NT2/D1 (cell line): ENCODE results near the gene COMT.

Source experiments
- DNase-seq: peaks from one replicate; pipeline ENCODE4 v3.0.0-alpha.2; 2011; ENCODE audit warnings: low read depth, low spot score
- H3K27me3 ChIP-seq: 2 replicates; pipeline ENCODE4 v1.6.0; 2011; ENCODE audit warnings: mild to moderate bottlenecking; ENCODE audit not compliant: insufficient read length, insufficient read depth
- H3K36me3 ChIP-seq: 2 replicates; pipeline ENCODE4 v1.6.1; 2011; ENCODE audit warnings: mild to moderate bottlenecking, low read length, mixed read lengths; ENCODE audit not compliant: insufficient read depth, insufficient read length
- H3K4me1 ChIP-seq: 2 replicates; pipeline ENCODE4 v1.5.1; 2011; ENCODE audit not compliant: insufficient read depth, insufficient read length
- H3K4me3 ChIP-seq: 2 replicates; pipeline ENCODE4 v1.5.1; 2011; ENCODE audit warnings: low read depth; ENCODE audit not compliant: insufficient read length
- H3K9ac ChIP-seq: 2 replicates; pipeline ENCODE4 v1.6.0; 2011; ENCODE audit warnings: low read depth; ENCODE audit not compliant: insufficient read length
- H3K9me3 ChIP-seq: 2 replicates; pipeline ENCODE4 v1.5.1; 2011; ENCODE audit warnings: mild to moderate bottlenecking, low read length; ENCODE audit not compliant: insufficient read depth
- SUZ12 ChIP-seq: IDR thresholded peaks from 2 replicates; pipeline ENCODE4 v1.6.1; 2011; ENCODE audit not compliant: insufficient read length, insufficient read depth; ENCODE audit errors: extremely low read depth
- YY1 ChIP-seq: IDR thresholded peaks from 2 replicates; pipeline ENCODE4 v1.6.1; 2011; ENCODE audit not compliant: insufficient read length, insufficient read depth
- ZNF274 ChIP-seq: IDR thresholded peaks from 2 replicates; pipeline ENCODE4 v1.6.1; 2011; ENCODE audit warnings: mild to moderate bottlenecking, low read depth, low read length

Gene COMT

DNA sequence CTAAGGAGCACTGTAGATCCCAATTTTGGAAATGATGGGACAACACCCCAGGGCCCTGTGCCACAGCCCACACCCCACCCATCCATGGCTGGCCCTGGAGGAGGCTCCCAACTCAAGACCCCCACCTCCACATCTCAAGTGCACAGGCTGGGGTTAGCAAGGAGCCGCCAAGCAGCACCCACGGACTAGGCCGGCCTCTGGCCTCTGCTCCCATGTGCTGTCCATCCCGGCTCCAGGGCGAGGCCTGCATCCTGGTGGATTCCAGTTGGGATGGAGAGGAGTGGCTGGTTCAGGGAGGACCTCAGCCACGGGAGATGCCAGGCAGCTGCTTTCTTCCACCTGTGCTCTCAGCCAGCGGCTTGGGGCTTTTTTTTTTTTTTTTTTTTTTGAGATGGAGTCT is 43.4 kb upstream of the COMT start:
- no peaks in the 10 kb centered on the region for H3K27me3 ChIP-seq
- no peak for DNase-seq
- peaks cover 29% of the 10 kb centered on the region for H3K36me3 ChIP-seq
- peaks cover 11% of the 10 kb centered on the region for H3K4me1 ChIP-seq
- H3K4me3 ChIP-seq: no peak overlapping the region
- TF ChIP-seq ZNF274 (no peak), SUZ12 (no peak), YY1 (no peak)
- no peaks in the 10 kb centered on the region for H3K9me3 ChIP-seq
- H3K9ac ChIP-seq: no peak overlapping the region

DNA sequence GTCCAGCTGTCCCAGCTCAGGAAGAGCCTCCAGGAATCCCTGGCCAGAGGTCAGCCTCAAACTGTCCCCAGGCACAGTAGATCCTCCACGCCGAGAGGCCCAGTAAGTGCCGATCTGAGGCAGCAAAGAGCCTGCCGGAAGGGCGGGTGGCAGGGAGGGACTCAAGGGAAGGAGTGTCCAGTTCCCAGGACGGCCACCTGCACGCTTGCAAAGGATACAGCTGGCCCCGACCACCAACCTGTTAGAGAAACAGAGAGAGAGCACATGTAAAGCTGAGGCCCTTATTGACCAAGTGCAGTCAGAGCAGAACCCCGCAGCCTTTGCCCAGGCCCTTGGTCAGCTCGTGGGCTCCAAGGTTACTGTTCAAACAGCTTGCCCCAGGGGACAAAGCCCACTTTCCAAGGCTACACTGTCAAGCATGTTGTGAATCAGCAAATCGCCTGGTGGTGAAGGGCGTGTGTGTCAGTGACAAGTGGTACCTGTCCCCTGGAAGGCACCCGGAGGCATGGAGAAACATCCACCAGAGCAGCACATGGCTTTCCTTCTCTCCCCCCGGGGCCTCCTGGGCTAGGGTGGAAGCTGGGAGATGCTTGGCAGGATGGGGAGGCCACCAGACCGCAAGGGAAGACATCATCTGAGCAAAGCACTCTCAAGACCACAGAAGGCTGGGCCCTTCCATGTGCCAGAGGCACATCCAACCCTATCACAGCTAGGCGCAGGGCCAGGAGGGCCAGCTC is 42.6 kb upstream of the COMT start:
- TF ChIP-seq ZNF274 (no peak), YY1 (no peak), SUZ12 (no peak)
- Histone ChIP-seq H3K36me3 (peaks cover 22% of the 10 kb centered on the region), H3K4me1 (peaks cover 12% of the 10 kb centered on the region), H3K4me3 (no peak overlapping the region), H3K9ac (no peak overlapping the region), H3K27me3 (no peaks in the 10 kb centered on the region), H3K9me3 (no peaks in the 10 kb centered on the region)
- no peak for DNase-seq

DNA sequence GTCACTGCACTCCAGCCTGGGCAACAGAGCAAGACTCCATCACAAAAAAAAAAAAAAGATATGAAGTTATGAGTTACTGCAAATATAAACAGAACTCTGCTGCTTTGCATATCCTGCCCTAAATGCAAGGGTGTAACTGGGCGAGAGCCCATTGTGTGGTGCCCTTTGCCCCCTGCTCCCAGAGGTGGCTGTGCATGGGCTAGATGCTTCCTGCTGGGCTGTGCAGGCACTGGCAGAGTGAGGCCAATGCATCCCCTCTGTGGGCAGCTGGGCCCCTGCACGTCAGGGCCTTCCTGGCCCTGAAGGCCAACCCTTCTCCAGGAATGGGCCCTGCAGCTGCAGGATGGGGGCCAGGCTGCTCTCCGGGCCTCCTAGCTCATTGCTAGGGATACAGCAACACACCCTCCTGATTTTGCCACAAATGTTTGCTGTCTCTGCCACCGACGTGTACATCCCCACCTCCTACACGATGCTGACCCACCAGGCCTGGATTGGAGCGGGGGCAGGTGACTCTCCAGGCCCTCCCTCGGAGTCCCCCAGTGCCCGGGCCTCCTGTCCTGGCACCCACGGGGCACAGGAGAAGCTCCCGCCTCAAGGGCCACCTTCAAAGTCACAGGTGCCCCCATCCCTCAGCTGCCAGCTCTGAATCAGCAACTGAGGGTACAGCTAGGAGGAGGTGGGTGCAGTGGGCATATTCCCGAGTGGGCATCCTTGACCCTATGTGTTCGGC is 40.7 kb upstream of the COMT start:
- Histone ChIP-seq H3K27me3 (no peaks in the 10 kb centered on the region), H3K9me3 (no peaks in the 10 kb centered on the region), H3K4me3 (no peak overlapping the region), H3K36me3 (peaks cover 14% of the 10 kb centered on the region), H3K9ac (no peak overlapping the region), H3K4me1 (peaks cover 15% of the 10 kb centered on the region)
- DNase-seq: no peak
- no peak for TF ChIP-seq ZNF274
- no peak for TF ChIP-seq YY1
- TF ChIP-seq SUZ12: no peak

DNA sequence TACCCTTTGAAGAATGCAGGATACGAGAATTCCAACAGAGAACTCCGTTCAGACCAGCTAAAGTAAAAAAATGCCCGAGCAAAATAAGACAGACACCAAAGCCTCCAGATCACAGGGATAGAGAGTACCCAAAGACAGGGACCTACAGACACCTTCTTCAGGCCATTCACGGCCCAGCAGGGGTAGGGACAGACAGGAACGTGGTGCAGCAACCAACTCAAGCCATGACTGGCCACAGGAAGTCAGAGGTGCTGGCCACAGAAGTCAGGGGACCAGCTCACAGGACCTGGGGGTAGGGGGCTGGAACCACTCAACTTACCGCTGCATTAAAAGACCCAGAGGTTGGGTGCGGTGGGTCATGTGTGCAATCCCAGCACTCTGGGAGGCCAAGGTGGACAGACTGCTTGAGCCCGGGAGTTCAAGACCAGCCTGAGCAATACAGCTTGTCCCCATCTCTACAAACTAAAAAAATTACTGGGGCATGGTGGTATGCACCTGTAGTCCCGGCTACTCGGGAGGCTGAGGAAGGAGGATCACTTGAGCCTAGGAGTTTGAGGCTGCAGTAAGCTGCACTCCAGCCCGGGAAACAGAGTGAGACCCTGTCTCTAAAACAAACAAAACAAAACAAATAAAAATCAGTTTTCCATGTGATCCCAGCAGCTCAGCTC is 39.9 kb upstream of the COMT start:
- no peaks in the 10 kb centered on the region for H3K9me3 ChIP-seq
- TF ChIP-seq YY1 (no peak), ZNF274 (no peak), SUZ12 (no peak)
- DNase-seq: no peak
- H3K9ac ChIP-seq: no peak overlapping the region
- no peaks in the 10 kb centered on the region for H3K27me3 ChIP-seq
- H3K4me3 ChIP-seq: no peak overlapping the region
- H3K36me3 ChIP-seq: peaks cover 14% of the 10 kb centered on the region
- H3K4me1 ChIP-seq: peaks cover 15% of the 10 kb centered on the region

DNA sequence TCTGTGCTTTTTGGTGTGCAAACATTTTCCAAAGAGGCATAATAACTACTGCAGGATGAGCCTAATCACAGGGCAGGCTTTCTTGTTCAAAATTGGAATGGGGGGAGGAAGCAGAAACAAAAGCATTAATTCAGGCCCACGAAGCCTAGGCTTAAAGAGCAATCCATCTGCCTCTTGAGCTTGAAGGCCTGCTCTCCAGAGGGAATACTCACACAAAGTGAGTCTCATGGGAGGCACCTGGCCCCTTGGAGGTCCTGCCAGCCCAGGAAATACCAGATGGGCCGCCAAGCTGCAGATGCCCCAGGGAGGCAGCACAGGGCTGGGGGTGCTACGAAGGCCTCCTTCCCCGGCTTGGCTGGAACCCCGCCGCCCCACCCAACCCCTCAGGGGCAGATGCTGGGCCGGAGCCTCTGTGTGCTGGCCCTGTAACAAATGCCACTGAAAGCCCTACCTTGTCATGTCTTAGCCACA is 39.3 kb upstream of the COMT start:
- TF ChIP-seq SUZ12 (no peak), ZNF274 (no peak), YY1 (no peak)
- Histone ChIP-seq H3K9ac (no peak overlapping the region), H3K4me3 (no peak overlapping the region), H3K27me3 (no peaks in the 10 kb centered on the region), H3K36me3 (peaks cover 14% of the 10 kb centered on the region), H3K9me3 (no peaks in the 10 kb centered on the region), H3K4me1 (peaks cover 11% of the 10 kb centered on the region)
- no peak for DNase-seq

DNA sequence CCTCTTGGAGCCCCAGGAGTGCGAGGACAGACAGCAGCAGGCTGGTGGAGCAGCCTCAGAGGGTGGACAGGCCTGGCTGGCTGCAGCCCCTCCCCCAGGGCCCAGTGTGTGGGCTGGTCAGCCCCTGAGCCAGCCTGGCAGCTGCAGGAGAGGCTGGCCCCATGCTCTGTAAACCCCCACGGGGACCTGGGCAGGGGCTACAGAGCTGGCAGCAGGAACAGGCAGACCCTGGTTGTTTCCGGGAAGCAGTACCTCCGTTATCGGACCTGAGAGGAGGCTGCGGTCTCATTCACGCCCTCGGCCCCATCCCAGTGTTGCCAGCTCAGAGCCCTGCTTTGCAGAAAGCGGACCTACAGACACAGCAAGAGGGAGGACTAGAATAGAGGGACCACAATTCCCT is 38.5 kb upstream of the COMT start:
- no peaks in the 10 kb centered on the region for H3K27me3 ChIP-seq
- TF ChIP-seq ZNF274 (no peak), YY1 (no peak), SUZ12 (no peak)
- H3K4me3 ChIP-seq: no peak overlapping the region
- peaks cover 11% of the 10 kb centered on the region for H3K4me1 ChIP-seq
- H3K36me3 ChIP-seq: peaks cover 7% of the 10 kb centered on the region
- H3K9ac ChIP-seq: no peak overlapping the region
- no peak for DNase-seq
- H3K9me3 ChIP-seq: no peaks in the 10 kb centered on the region

DNA sequence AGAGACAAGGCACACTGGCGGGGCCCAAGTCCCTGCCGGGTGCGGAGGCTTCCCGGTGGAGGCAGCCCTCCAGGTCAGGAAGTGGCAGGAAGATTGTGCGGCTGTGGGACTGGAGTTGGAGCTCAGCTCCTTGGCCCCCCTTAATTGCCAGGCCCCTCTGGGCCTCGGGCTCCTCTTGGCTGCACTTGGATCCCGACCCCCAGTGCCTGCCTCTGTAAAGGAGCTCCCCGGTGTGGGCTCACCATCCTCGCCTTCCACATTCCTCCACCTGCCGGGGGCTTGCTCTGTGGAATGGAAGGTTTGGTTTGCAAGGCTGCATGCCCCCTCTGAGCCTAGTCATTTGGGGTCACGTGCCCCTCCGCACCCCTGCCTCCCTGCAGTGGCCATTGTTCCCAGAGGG is 38.1 kb upstream of the COMT start:
- H3K9me3 ChIP-seq: no peaks in the 10 kb centered on the region
- no peak for TF ChIP-seq ZNF274
- no peak for TF ChIP-seq YY1
- no peak for TF ChIP-seq SUZ12
- peaks cover 11% of the 10 kb centered on the region for H3K4me1 ChIP-seq
- peaks cover 5% of the 10 kb centered on the region for H3K36me3 ChIP-seq
- DNase-seq: no peak
- H3K9ac ChIP-seq: no peak overlapping the region
- H3K4me3 ChIP-seq: no peak overlapping the region
- no peaks in the 10 kb centered on the region for H3K27me3 ChIP-seq
